ENCODE results near the gene ABHD8.
"Not testable (repeated sequence)": the region's sequence is repeated elsewhere in the genome, so short reads cannot be mapped to it uniquely, and the experiment has no call there.

The ABHD8 gene

DNA sequence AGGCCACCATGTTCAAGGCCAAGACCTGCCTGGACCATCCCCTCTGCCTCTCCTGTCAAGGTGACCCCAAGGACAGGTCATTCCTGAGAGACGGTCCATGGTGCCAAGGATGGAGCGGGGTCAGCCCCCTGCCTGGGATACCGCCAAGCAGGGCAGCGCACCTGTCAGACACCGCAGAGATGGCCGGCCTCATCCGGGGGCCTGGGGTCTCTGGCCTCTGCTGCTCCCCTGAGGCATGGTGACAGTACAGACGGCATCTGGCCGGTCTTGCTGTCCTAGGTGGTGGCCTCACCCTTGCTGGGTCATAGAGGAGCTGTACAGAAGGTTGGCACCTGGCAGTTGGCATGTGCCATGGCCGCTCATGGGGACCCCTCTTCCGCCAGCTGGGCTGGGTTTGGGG lies 17.2 kb upstream of the ABHD8 start:
- no peak for FAIRE-seq

DNA sequence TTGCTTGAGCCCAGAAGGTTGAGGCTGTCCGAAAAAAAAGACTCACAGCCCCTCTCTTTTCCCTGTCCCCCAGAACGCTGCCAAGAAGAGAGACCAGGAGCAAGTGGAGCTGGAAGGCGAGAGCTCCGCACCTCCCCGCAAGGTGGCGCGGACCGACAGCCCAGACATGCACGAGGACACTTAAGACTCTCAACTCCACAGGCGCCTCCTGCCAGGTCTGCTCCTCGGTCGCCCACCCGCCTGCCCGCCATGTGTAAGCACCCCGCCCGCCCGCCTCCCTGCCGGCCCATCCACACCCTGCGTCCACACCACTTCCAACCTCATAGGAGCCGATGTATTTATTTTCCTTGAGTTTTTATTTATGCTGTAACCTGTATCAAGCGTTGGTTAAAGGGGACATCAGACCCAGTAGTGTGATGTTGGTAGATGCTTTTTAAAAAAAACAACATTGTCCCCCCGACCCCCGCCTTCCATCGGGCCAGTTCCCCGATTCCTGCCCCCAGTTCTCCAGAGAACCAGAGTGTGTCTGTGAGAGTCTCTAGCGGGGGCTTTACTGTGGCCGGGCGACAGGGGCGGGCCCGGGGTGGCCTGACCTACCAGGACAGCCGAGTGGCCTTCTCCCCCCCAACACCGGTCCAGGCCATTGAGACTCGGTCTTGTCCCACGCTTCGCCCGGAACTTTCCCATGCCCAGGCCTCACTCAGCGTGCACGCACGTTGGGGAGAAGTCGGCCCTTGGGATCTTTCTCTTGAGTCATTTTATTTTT lies 16.4 kb upstream of the ABHD8 start:
- no peak for FAIRE-seq

- FAIRE-seq: no peak
Observed at GRCh38 chr19:17318966-17319365, 15.7 kb upstream of the ABHD8 start.

GRCh38 chr19:17314007-17314593 lies 10.9 kb upstream of the ABHD8 start:
- FAIRE-seq: no peak

- no peak for FAIRE-seq
Observed at GRCh38 chr19:17312189-17313113, 9.2 kb upstream of the ABHD8 start.

GRCh38 chr19:17311455-17312188 lies 8.4 kb upstream of the ABHD8 start:
- FAIRE-seq: no peak

- no peak for FAIRE-seq
Observed at GRCh38 chr19:17309965-17310461, 6.8 kb upstream of the ABHD8 start.

DNA sequence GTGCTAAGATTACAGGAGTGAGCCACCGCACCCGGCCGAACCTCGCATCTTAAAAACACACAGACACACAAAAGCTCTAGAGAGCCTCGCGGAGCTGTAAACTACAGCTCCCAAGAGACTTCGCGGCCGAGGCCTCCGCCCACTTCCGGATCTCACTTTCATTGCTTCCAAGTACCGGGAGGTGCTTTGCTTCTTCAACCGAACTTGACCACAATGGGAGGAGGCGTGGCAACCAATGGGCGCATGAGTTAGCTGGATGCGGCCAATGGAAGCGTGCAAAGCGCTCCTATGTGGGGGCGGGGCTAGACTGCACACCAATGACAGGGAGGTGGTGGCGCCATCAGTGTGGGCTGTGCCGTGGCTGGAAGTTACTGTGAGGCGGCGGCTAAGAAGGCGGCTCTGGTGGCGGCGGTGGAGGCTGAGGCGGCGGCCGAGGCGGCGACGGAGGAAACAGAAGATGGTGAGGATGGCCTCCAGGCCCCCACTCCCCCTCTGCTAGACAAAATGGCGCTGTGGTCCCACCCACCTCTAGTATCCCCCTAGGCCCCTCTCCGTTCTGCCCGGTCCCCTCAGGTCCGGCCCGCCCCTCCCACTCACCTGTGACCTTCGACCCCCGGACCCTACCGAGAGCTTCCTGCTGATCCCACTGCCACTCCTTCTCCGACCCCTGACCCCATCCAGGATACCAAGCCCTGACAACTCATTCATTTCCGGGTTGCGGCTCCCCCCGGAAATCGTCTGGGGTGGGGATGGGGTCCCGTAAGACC lies 6.2 kb upstream of the ABHD8 start, which contains the start of gene DDA1:
DDA1 (plus strand) TSS at position 366 of the 767 bp plus-strand sequence; CDS start at position 458, 92 bp downstream.
- peak; percentile 99 for FAIRE-seq

GRCh38 chr19:17307876-17308377 lies 4.7 kb upstream of the ABHD8 start:
- no peak for FAIRE-seq

GRCh38 chr19:17306285-17306714 lies 3.1 kb upstream of the ABHD8 start:
- FAIRE-seq: no peak

- peak; percentile 62 for FAIRE-seq
Observed at GRCh38 chr19:17305517-17306284, 2.5 kb upstream of the ABHD8 start, which contains the start of gene MRPL34. Gene MRPL34, plus strand, starts transcription at chr19:17305872. Its CDS starts 21 bp downstream, at chr19:17305893.

DNA sequence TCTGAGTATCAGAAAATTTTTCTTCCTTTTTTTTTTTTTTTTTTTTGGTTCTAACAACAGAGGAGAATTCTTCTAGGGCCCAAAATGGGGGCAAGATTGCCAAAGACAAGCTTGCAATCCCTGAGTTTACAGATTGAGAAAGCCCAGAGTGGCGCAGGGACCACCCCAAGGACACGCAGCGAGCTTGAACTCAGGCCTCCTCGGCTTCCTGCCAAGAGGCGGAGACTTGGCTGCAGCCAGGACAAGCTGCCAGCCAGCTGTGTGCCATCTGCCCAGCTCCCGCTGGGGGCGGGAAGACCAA lies 1.9 kb upstream of the ABHD8 start:
- no peak for FAIRE-seq

DNA sequence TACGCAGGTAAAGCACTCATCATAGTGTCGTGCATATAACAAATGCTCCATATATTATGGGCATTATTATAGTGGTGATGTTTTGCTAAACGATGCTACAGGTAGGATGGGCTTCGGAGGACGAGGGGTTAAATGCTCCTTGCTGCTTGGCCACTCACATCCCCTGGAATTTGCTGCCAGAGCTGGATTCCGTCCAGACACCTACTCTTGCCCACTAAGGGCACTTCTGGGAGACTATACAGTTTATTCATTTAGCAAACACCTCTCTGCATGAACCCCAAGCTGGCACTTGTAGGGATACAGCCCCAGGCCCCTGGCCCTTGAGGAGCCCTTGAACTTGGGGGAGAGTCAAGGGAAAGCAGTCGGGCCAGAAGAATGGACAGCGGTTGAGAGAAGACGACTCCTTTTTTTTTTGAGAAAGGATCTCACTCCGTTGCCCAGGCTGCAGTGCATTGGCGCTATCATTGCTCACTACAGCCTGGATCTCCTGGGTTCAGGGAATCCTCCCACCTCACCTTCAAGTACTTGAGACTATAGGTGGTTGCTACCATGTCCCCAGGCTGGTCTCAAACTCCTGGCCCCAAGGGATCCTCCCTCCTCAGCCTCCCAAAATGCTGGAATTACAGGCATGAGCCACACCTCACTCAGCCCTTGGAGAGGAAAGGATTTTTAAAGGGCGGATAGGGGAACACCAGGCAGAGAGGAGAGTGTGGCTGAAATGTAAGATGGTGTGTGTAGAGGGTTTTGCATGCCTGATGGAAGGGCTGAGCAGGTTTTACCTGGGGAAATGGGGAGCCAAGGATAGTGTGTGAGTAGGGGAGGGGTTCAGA lies 1.4 kb upstream of the ABHD8 start:
- FAIRE-seq: no peak

- no peak for FAIRE-seq
Observed at GRCh38 chr19:17303940-17304267, 679 bp upstream of the ABHD8 start.

DNA sequence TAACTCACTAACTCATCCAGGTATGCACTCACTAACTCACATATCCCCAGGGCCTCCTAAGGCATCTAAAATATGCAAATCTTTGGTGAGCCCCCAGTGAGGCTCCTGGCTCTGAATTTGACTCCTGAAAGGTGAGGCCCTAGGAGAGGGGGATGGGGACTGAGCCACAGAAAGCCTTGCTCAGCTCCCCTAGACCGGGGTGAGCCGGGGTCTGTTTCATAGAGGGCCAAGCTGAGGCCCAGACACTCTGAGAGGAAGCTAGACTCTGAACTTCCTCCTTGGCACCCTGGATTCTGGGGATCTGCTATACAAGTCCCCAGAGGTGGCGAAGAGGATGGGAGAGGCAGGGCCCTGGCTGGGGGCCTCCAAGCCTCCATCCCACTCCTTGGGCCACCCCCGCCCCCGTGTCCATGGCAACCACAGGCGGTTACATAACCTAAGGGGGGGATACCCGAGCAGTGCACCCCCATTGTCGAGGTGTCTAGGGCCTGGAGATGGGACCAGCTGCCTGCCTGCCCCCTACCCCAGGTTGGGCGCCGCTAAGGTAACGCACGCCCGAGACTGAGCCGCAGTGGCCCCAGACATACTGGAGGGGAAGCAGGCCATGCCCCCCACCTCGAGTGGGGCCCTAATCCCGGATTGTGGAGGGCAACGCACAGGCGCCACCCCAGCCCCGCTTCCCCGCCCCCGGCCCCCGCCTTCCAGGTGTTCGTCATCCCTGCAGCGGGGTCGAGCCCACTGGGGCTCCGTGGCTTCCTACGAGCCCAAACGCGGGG lies 646 bp downstream of the ABHD8 start:
- no peak for FAIRE-seq

DNA sequence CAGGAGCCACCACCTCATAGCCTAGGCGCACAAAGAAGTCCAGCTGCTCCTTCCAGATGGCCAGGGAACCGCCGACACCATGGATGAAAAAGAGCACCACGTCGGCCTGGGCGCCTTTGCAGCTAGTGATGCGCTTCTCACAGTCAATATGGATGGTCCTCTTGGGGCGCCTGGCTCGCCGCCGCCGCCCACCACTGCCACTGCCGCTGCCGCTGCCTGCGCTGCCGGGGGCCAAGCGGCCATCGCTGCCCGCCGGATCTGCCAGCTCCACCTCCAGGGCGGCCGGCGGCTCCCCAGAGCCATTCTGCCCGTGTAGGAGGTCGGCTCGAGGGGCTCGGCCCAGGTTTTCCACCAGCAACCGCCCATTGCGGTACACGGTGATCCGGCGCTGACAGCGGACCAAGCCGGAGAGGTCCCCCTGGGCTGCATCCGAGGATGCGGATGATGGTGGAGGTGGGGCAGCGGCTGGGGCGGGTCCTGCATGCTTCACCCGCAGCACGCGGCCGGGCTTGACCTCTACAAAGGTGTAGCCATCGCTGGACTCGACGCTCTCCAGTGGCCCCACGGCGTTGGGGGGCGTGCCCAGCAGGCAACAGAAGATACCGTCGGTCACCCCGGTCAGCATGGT lies 2.1 kb downstream of the ABHD8 start:
- no peak for FAIRE-seq

DNA sequence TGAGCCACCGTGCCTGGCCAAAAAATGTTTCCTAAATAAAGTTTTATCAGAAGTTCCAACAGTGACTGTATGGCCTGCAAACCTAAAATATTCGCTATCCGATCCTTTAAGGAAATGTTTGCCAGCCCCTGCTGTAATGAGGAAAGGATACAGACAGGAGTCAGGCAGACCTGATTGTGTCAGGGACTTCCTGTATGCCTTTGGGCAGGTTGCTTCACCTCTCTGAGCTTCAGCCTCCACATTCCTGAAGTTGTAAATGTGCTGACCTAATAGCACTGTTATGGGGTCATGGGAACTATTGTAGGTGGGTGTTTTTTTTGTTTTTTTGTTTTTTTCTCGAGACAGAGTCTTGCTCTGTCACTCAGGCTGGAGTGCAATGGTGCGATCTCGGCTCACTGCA lies 6.2 kb downstream of the ABHD8 start:
- FAIRE-seq: no peak

DNA sequence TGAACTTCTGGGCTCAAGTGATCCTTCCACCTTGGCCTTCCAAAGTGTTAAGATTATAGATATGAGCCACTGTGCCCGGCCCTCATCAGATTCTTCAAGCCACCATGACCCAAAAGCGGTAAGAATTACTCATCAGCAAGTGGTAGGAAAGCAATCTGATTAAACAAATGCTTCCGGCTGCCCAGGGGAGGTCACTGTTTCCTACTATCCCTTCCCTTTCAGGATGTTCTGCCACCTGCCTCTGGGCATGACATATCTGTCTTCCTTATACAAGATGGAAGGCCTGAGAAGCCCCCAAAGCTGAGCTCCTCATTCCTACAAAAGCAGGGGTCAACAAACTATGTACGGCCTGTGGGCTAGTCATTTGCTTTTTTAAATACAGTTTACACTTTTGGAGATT lies 7.0 kb downstream of the ABHD8 start:
- FAIRE-seq: no peak

- not testable (repeated sequence) for FAIRE-seq
Observed at GRCh38 chr19:17295551-17295950, 7.7 kb downstream of the ABHD8 start.
